GM21619 (cell line): ENCODE results near the gene UBN1.
"Not testable (repeated sequence)": the region's sequence is repeated elsewhere in the genome, so short reads cannot be mapped to it uniquely, and the experiment has no call there.

Source experiments
- ATAC-seq: cut with Tn5 transposase; IDR thresholded peaks from one replicate; pipeline ENCODE4 v1.9.1; 2021; ENCODE audit not compliant: unreplicated experiment

UBN1 gene

GRCh38 chr16:4882633-4883285 is 35.5 kb downstream of the UBN1 start:
- ATAC-seq = no peak

- no peak for ATAC-seq
Measured at GRCh38 chr16:4883501-4883900, 36.2 kb downstream of the UBN1 start.

GRCh38 chr16:4884209-4884608 is 36.9 kb downstream of the UBN1 start:
- ATAC-seq = no peak

- no peak for ATAC-seq
Measured at GRCh38 chr16:4884972-4885874, 37.9 kb downstream of the UBN1 start.

- ATAC-seq = no peak
Measured at GRCh38 chr16:4886151-4886550, 38.9 kb downstream of the UBN1 start.

- no peak for ATAC-seq
Measured at GRCh38 chr16:4888428-4889135, 41.3 kb downstream of the UBN1 start.

- ATAC-seq = no peak
Measured at GRCh38 chr16:4890026-4890425, 42.7 kb downstream of the UBN1 start.

GRCh38 chr16:4890686-4891085 is 43.4 kb downstream of the UBN1 start:
- no peak for ATAC-seq

GRCh38 chr16:4891097-4891885 is 44.0 kb downstream of the UBN1 start:
- ATAC-seq = no peak

GRCh38 chr16:4891886-4892216 is 44.6 kb downstream of the UBN1 start:
- ATAC-seq = no peak

- ATAC-seq = no peak
Measured at GRCh38 chr16:4892361-4893102, 45.3 kb downstream of the UBN1 start.

- ATAC-seq = no peak
Measured at GRCh38 chr16:4893103-4893862, 46.0 kb downstream of the UBN1 start.

GRCh38 chr16:4894276-4895150 is 47.2 kb downstream of the UBN1 start:
- ATAC-seq = no peak

- ATAC-seq = no peak
Measured at GRCh38 chr16:4895366-4895765, 48.1 kb downstream of the UBN1 start.

- ATAC-seq = not testable (repeated sequence)
Measured at GRCh38 chr16:4896761-4897160, 49.5 kb downstream of the UBN1 start.

GRCh38 chr16:4897328-4897727 is 50.0 kb downstream of the UBN1 start:
- no peak for ATAC-seq

GRCh38 chr16:4898811-4899473 is 51.7 kb downstream of the UBN1 start:
- no peak for ATAC-seq

GRCh38 chr16:4899474-4899846 is 52.2 kb downstream of the UBN1 start:
- no peak for ATAC-seq
